KMS-11 (cell line): ENCODE data around the gene THRAP3.
"Not testable (repeated sequence)": the region's sequence is repeated elsewhere in the genome, so short reads cannot be mapped to it uniquely, and the experiment has no call there.

Source experiments
- H2AFZ ChIP-seq: fragments of 200-600 bp; sonication (generic); 2 replicates; pipeline ENCODE4 v1.6.1; 2016; ENCODE audit warnings: antibody characterized with exemption, mixed run types, low read depth
- H3K27ac ChIP-seq: fragments of 200-600 bp; sonication (generic); 2 replicates; pipeline ENCODE4 v1.6.1; 2016; ENCODE audit warnings: mild to moderate bottlenecking, mixed run types
- H3K27me3 ChIP-seq: fragments of 200-600 bp; sonication (generic); 2 replicates; pipeline ENCODE4 v1.6.1; 2017; ENCODE audit warnings: mild to moderate bottlenecking, low read depth, mixed run types, moderate library complexity; ENCODE audit not compliant: insufficient read depth
- H3K36me3 ChIP-seq: fragments of 200-600 bp; sonication (generic); 2 replicates; pipeline ENCODE4 v1.6.1; 2017; ENCODE audit warnings: mild to moderate bottlenecking, mixed run types; ENCODE audit not compliant: insufficient read depth
- H3K4me1 ChIP-seq: fragments of 200-600 bp; sonication (generic); 2 replicates; pipeline ENCODE4 v1.6.1; 2016; ENCODE audit warnings: mild to moderate bottlenecking, low read depth, mixed run types; ENCODE audit not compliant: poor library complexity, severe bottlenecking
- H3K4me2 ChIP-seq: fragments of 200-600 bp; sonication (generic); 2 replicates; pipeline ENCODE4 v1.7.0; 2016; ENCODE audit warnings: mild to moderate bottlenecking, mixed run types
- H3K4me3 ChIP-seq: fragments of 200-600 bp; sonication (generic); IDR thresholded peaks from 2 replicates; pipeline ENCODE4 v1.6.1; 2017; ENCODE audit warnings: low read depth, low read length, mixed read lengths; ENCODE audit not compliant: insufficient read depth
- H3K79me2 ChIP-seq: fragments of 200-600 bp; sonication (generic); 2 replicates; pipeline ENCODE4 v1.6.1; 2016; ENCODE audit warnings: low read depth, mixed run types; ENCODE audit not compliant: insufficient read depth
- H3K9ac ChIP-seq: fragments of 200-600 bp; sonication (generic); 2 replicates; pipeline ENCODE4 v1.6.1; 2016; ENCODE audit warnings: mild to moderate bottlenecking, mixed run types
- H4K20me1 ChIP-seq: fragments of 200-600 bp; sonication (generic); 2 replicates; pipeline ENCODE4 v1.6.1; 2016; ENCODE audit warnings: mild to moderate bottlenecking, mixed run types; ENCODE audit not compliant: insufficient read depth
- CTCF ChIP-seq: fragments of 200-600 bp; sonication (generic); conservative IDR thresholded peaks from 2 replicates; pipeline ENCODE4 v1.6.1; 2017; ENCODE audit warnings: low read depth, mild to moderate bottlenecking, antibody characterized with exemption, low read length, moderate library complexity, mixed read lengths

THRAP3 gene

GRCh38 chr1:36211841-36212240, 12.4 kb upstream of the THRAP3 start:
- H3K79me2 ChIP-seq, result no peaks in the 10 kb centered on the region
- H3K36me3 ChIP-seq, result no peaks in the 10 kb centered on the region
- no peaks in the 10 kb centered on the region for H3K27me3 ChIP-seq
- no peak overlapping the region for H3K9ac ChIP-seq
- no peak overlapping the region for H3K4me2 ChIP-seq
- H2AFZ ChIP-seq, result no peak overlapping the region
- no peak overlapping the region for H3K4me3 ChIP-seq
- no peaks in the 10 kb centered on the region for H4K20me1 ChIP-seq
- TF ChIP-seq CTCF, result no peak
- no peak overlapping the region for H3K27ac ChIP-seq
- no peaks in the 10 kb centered on the region for H3K4me1 ChIP-seq

GRCh38 chr1:36212782-36213181, 11.5 kb upstream of the THRAP3 start:
- H3K79me2 ChIP-seq, result no peaks in the 10 kb centered on the region
- H3K27me3 ChIP-seq, result no peaks in the 10 kb centered on the region
- no peak overlapping the region for H2AFZ ChIP-seq
- no peaks in the 10 kb centered on the region for H3K36me3 ChIP-seq
- TF ChIP-seq CTCF, result no peak
- H3K4me1 ChIP-seq, result no peaks in the 10 kb centered on the region
- no peak overlapping the region for H3K27ac ChIP-seq
- no peaks in the 10 kb centered on the region for H4K20me1 ChIP-seq
- H3K4me2 ChIP-seq, result no peak overlapping the region
- H3K9ac ChIP-seq, result no peak overlapping the region
- no peak overlapping the region for H3K4me3 ChIP-seq

- H3K79me2 ChIP-seq, result no peaks in the 10 kb centered on the region
- H3K4me2 ChIP-seq, result no peak overlapping the region
- no peak overlapping the region for H3K9ac ChIP-seq
- no peak for TF ChIP-seq CTCF
- no peak overlapping the region for H2AFZ ChIP-seq
- H3K36me3 ChIP-seq, result no peaks in the 10 kb centered on the region
- no peaks in the 10 kb centered on the region for H4K20me1 ChIP-seq
- peaks cover 7% of the 10 kb centered on the region for H3K4me1 ChIP-seq
- H3K27ac ChIP-seq, result no peak overlapping the region
- no peak overlapping the region for H3K4me3 ChIP-seq
- H3K27me3 ChIP-seq, result no peaks in the 10 kb centered on the region
These were observed 6.6 kb upstream of the THRAP3 start for GRCh38 chr1:36217670-36218069.

GRCh38 chr1:36221901-36222300, 2.3 kb upstream of the THRAP3 start:
- H3K27me3 ChIP-seq, H3K4me2 ChIP-seq, H4K20me1 ChIP-seq, H3K27ac ChIP-seq, H3K4me3 ChIP-seq, H3K36me3 ChIP-seq, H2AFZ ChIP-seq, H3K9ac ChIP-seq: not testable (repeated sequence)
- Histone ChIP-seq H3K4me1 (peaks cover 23% of the 10 kb centered on the region), H3K79me2 (peaks cover 24% of the 10 kb centered on the region)

GRCh38 chr1:36222481-36223380, 1.5 kb upstream of the THRAP3 start:
- Histone ChIP-seq H3K27ac (peak overlapping the region; percentile 91), H3K4me1 (peaks cover 24% of the 10 kb centered on the region), H3K27me3 (no peaks in the 10 kb centered on the region), H3K79me2 (peaks cover 33% of the 10 kb centered on the region), H3K4me3 (no peak overlapping the region), H2AFZ (peak overlapping the region; percentile 85), H3K4me2 (peak overlapping the region; percentile 68), H4K20me1 (peaks cover 5% of the 10 kb centered on the region; the same call in 1 of the 2 replicates), H3K36me3 (no peaks in the 10 kb centered on the region), H3K9ac (peak overlapping the region; percentile 81)
- TF ChIP-seq CTCF, result no peak
